Endothelial cell of umbilical vein (primary cell): Measurements from ENCODE around the gene CYP2C19. TPM values are rescaled to one million over a fixed set of nuclear protein-coding genes. Genes with fewer than 3 reads are reported as not detected.

Experiments used
- BruUV-seq: library from RNA; stranded (reverse); fragments of 400-500 nt; replicated peaks from 2 replicates; lab custom pipeline; 2021; lab: Mats Ljungman, UMichigan
- CTCF ChIA-PET: fragments of 300-600, 350-600 bp; sonication (Branson Sonifier 250); formaldehyde crosslinking; loops from one replicate; lab custom pipeline; 2021; ENCODE audit warnings: antibody characterized with exemption, inconsistent platforms; lab: Charles Lee
- POLR2A ChIA-PET: fragments of 300-600, 350-600 bp; sonication (Branson Sonifier 250); formaldehyde crosslinking; loops from one replicate; lab custom pipeline; 2021; ENCODE audit warnings: antibody characterized with exemption, inconsistent platforms; lab: Charles Lee
- DNase-seq: peaks from one replicate; pipeline ENCODE4 v3.0.0-alpha.2; 2011; ENCODE audit warnings: low read depth, low spot score
- FAIRE-seq: peaks from 2 replicates; lab custom pipeline; 2011; peaks lifted over from hg19 to GRCh38; lab: Jason Lieb, UNC
- H2AFZ ChIP-seq: 2 replicates; pipeline ENCODE4 v1.6.0; 2012; ENCODE audit warnings: low read depth, low read length, control low read depth, inconsistent platforms
- H3K27ac ChIP-seq: 2 replicates; pipeline ENCODE4 v1.5.1; 2011; ENCODE audit warnings: low read depth, mild to moderate bottlenecking, control low read depth, low read length, moderate library complexity; ENCODE audit not compliant: insufficient read depth
- H3K27me3 ChIP-seq, 2 experiments: 2 replicates each; pipeline versions ENCODE4 v1.6.0 to v1.6.1; 2011; ENCODE audit warnings: low read length in 2 of 2, mixed read lengths in 1 of 2; ENCODE audit not compliant: control insufficient read depth in 2 of 2, insufficient read depth in 2 of 2
- H3K36me3 ChIP-seq, 2 experiments: 2 replicates in 1 of 2; 3 replicates in 1 of 2; pipeline ENCODE4 v1.5.1; 2011; ENCODE audit warnings: low read length in 2 of 2, mild to moderate bottlenecking in 1 of 2, moderate library complexity in 1 of 2; ENCODE audit not compliant: control insufficient read depth in 2 of 2, insufficient read depth in 2 of 2; ENCODE audit errors: extremely low read depth in 1 of 2
- H3K4me1 ChIP-seq: 3 replicates; pipeline ENCODE4 v1.5.1; 2011; ENCODE audit warnings: mild to moderate bottlenecking, low read length; ENCODE audit not compliant: control insufficient read depth, insufficient read depth; ENCODE audit errors: extremely low read depth
- H3K4me2 ChIP-seq: 2 replicates; pipeline ENCODE4 v1.6.1; 2011; ENCODE audit warnings: low read length, control low read depth, mixed read lengths; ENCODE audit not compliant: insufficient read depth
- H3K4me3 ChIP-seq, 3 experiments: fragments of 200-600 bp in 1 of 3; sonication (generic), shearing (Covaris generic) in 1 of 3; replicated peaks in 1 of 3; 2 replicates each; pipeline ENCODE4 v1.5.1; 2011 to 2016; ENCODE audit warnings: control low read depth in 3 of 3, low read length in 3 of 3, mild to moderate bottlenecking in 2 of 3, inconsistent platforms in 1 of 3, low read depth in 1 of 3, moderate library complexity in 1 of 3; ENCODE audit not compliant: insufficient read depth in 1 of 3
- H3K79me2 ChIP-seq: 2 replicates; pipeline ENCODE4 v1.6.0; 2012; ENCODE audit warnings: low read length, inconsistent platforms; ENCODE audit not compliant: control insufficient read depth, insufficient read depth
- H3K9ac ChIP-seq: replicated peaks from 2 replicates; pipeline ENCODE3; 2011; ENCODE audit warnings: low read length, control low read depth; ENCODE audit not compliant: insufficient read depth; ENCODE audit errors: extremely low read depth
- H3K9me1 ChIP-seq: replicated peaks from 3 replicates; pipeline ENCODE4 v1.6.0; 2011; ENCODE audit warnings: mild to moderate bottlenecking, low read length; ENCODE audit not compliant: control insufficient read depth, insufficient read depth; ENCODE audit errors: extremely low read depth
- H3K9me3 ChIP-seq: replicated peaks from 2 replicates; pipeline ENCODE4 v1.5.1; 2012; ENCODE audit warnings: low read length, inconsistent platforms; ENCODE audit not compliant: control insufficient read depth, insufficient read depth
- H4K20me1 ChIP-seq: replicated peaks from 2 replicates; pipeline ENCODE3; 2011; ENCODE audit warnings: mild to moderate bottlenecking, low read length; ENCODE audit not compliant: control insufficient read depth, insufficient read depth; ENCODE audit errors: extremely low read depth
- CTCF ChIP-seq, 2 donors: IDR thresholded peaks; 1 replicate in 1 of 2; 2 replicates in 1 of 2; pipeline ENCODE4 v1.5.1; 2011; ENCODE audit warnings: low read length in 2 of 2, mild to moderate bottlenecking in 2 of 2, moderate library complexity in 2 of 2, control low read depth in 1 of 2, inconsistent platforms in 1 of 2, low read depth in 1 of 2; ENCODE audit not compliant: insufficient read depth in 1 of 2; ENCODE audit errors: extremely low read depth in 1 of 2
- EZH2 ChIP-seq: IDR thresholded peaks from 2 replicates; pipeline ENCODE4 v1.6.1; 2012; ENCODE audit warnings: borderline replicate concordance, low read depth, mild to moderate bottlenecking, moderate library complexity, low read length, inconsistent platforms; ENCODE audit not compliant: severe bottlenecking
- FOS ChIP-seq: IDR thresholded peaks from 2 replicates; pipeline ENCODE4 v1.6.1; 2011; ENCODE audit warnings: mild to moderate bottlenecking, low read length, moderate library complexity, borderline replicate concordance; ENCODE audit not compliant: insufficient read depth
- GATA2 ChIP-seq: IDR thresholded peaks from 2 replicates; pipeline ENCODE4 v1.7.0; 2011; ENCODE audit warnings: low read depth, mild to moderate bottlenecking, moderate library complexity, mixed read lengths, low read length; ENCODE audit not compliant: insufficient read length, insufficient read depth
- JUN ChIP-seq: IDR thresholded peaks from 2 replicates; pipeline ENCODE4 v1.6.1; 2011; ENCODE audit warnings: borderline replicate concordance, low read depth; ENCODE audit not compliant: insufficient read length, insufficient read depth
- MAX ChIP-seq: IDR thresholded peaks from 2 replicates; pipeline ENCODE4 v1.6.1; 2011; ENCODE audit not compliant: insufficient read depth, insufficient read length
- MYC ChIP-seq: IDR thresholded peaks from one replicate; pipeline ENCODE4 v1.6.1; 2011; ENCODE audit warnings: mild to moderate bottlenecking, low read depth, low read length
- POLR2A ChIP-seq: IDR thresholded peaks from 2 replicates; pipeline ENCODE4 v1.6.1; 2012; ENCODE audit warnings: low read depth, mild to moderate bottlenecking, control low read depth, low read length
- POLR2AphosphoS5 ChIP-seq: IDR thresholded peaks from 2 replicates; pipeline ENCODE4 v1.6.1; 2012; ENCODE audit warnings: low read depth, mild to moderate bottlenecking, control low read depth, low read length, moderate library complexity; ENCODE audit not compliant: insufficient read depth
- dilution Hi-C: fragments of 300-500 bp; cut with MboI; formaldehyde crosslinking; loops from one replicate; pipeline ENCODE4 v1.15.0; 2019; ENCODE audit warnings: low sequenced_read_pairs; ENCODE audit not compliant: extremely low pct_ligation_motif_present
- intact Hi-C: fragments of 100-400 bp; cut with micrococcal nuclease; formaldehyde crosslinking; loops from one replicate; pipeline ENCODE4 v1.10.0; 2022
- polyA plus RNA-seq, 4 experiments: library from polyadenylated mRNA; depleted of rRNA in 3 of 4; stranded (reverse) in 3 of 4; unstranded in 1 of 4; fragments of >200 nt; gene quantifications; 2 replicates each; pipeline versions ENCODE4 v1.2.1 to v1.2.3, GENCODE V29; 2011 to 2012; ENCODE audit warnings: missing spikeins in 1 of 4
- total RNA-seq: library from RNA; stranded (reverse); gene quantifications from 2 replicates; pipeline ENCODE4 v1.2.3, GENCODE V29; 2021

Gene CYP2C19
- total and polyA plus RNA-seq, 2 donors (not counting 3 experiments of a cell fraction or from before 2014, with no cell fraction given), result not detected

- BruUV-seq, result no TSS peak
- Histone ChIP-seq H3K27ac (no peak overlapping the region), H3K4me1 (no peaks in the 10 kb centered on the region), H3K9ac (no peak overlapping the region), H3K9me1 (no peaks in the 10 kb centered on the region), H3K36me3 (no peaks in the 10 kb centered on the region), H3K27me3 (no peaks in the 10 kb centered on the region), H3K4me2 (no peak overlapping the region), H4K20me1 (no peaks in the 10 kb centered on the region), H3K79me2 (no peaks in the 10 kb centered on the region), H3K4me3 (no peak overlapping the region), H2AFZ (no peak overlapping the region), H3K9me3 (no peaks in the 10 kb centered on the region)
- ChIA-PET CTCF (no interaction called here), POLR2A (no interaction called here)
- no peak for TF ChIP-seq GATA2
- no peak for TF ChIP-seq MYC
- DNase-seq, result no peak
- intact Hi-C loops (no loop called here), dilution Hi-C loops (no loop called here)
- FAIRE-seq, result no peak
Observed at GRCh38 chr10:94850766-94851165, 88.3 kb downstream of the CYP2C19 start.

- no TSS peak for BruUV-seq
- no peak overlapping the region for H3K9ac ChIP-seq
- CTCF ChIA-PET, result no interaction called here
- H3K36me3 ChIP-seq, result no peaks in the 10 kb centered on the region
- DNase-seq, result no peak
- no peak overlapping the region for H3K27ac ChIP-seq
- TF ChIP-seq CTCF (IDR thresholded peaks at IDR 0.05; ENCODE audit: extremely low read depth in 1 of 2, insufficient read depth in 1 of 2, low read depth in 1 of 2, low read length in 2 of 2), result no peak
- TF ChIP-seq JUN, result no peak
- no peak for TF ChIP-seq EZH2
- no peak for TF ChIP-seq GATA2
- TF ChIP-seq MAX, result no peak
- TF ChIP-seq MYC, result no peak
- TF ChIP-seq POLR2A, result no peak
- TF ChIP-seq FOS, result no peak
- no peak for TF ChIP-seq POLR2AphosphoS5
- no peaks in the 10 kb centered on the region for H3K79me2 ChIP-seq
- no peaks in the 10 kb centered on the region for H3K9me1 ChIP-seq
- intact Hi-C loops, result no loop called here
- POLR2A ChIA-PET, result no interaction called here
- dilution Hi-C loops, result no loop called here
- H4K20me1 ChIP-seq, result no peaks in the 10 kb centered on the region
- H3K4me2 ChIP-seq, result no peak overlapping the region
- H3K4me3 ChIP-seq, result no peak overlapping the region
- no peaks in the 10 kb centered on the region for H3K4me1 ChIP-seq
- no peak overlapping the region for H2AFZ ChIP-seq
- no peak for FAIRE-seq
- H3K27me3 ChIP-seq, result no peaks in the 10 kb centered on the region
- no peaks in the 10 kb centered on the region for H3K9me3 ChIP-seq
Observed at GRCh38 chr10:94851263-94851662, 88.8 kb downstream of the CYP2C19 start.
